Stimulated activated CD4-positive, alpha-beta T cell treated with anti-CD3 and anti-CD28 coated beads, Interleukin-2, amount 100 ng/mL, for 4 hours (primary cell): ENCODE data around the gene DCANP1.

Source experiments
- DNase-seq: peaks from one replicate; pipeline ENCODE4 v3.0.0-alpha.2; 2020; ENCODE audit warnings: low read depth

Gene DCANP1

DNA sequence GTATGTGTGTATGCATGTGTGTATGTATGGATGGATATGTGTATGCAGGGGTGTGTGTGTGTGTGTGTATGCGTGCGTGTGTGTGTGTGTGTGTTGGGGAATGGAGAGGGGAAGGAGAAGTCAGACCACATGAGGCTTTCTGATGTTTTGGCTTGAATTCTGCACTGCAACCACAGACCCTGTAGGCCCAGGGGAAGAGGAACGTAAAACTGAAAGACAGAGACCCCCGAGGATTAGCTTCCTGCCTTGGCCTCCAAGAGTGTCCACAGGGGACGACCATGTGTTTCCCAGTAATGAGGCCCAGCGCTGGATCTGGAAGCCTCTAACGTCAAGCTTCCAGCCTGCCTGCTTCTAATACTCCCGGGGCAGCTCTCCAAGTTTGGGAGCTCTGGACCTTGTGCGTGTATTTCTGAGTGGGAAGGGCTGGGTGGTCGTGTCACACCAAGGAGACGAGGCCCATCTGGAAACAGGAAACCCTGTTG, 5.8 kb downstream of the DCANP1 start:
- DNase-seq, result no peak

DNA sequence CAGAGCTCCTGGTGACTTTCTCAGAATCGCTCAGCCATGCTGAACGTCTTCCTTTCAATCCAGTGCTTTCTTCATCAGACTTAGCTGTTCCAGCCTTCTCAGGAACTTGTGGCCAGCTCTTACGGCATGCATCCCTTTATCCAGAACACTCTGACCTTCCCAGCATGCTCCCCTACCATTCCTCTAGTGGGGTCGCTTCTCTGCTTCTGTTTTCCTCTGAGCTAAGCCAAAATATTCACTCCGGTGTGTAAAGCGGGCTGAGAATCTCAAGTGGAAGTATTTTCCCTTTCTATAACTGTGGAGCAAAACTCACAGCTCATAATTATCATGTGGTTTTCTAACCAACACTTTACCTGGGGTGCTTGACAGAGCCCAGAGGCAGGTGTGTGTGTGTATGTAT, 6.2 kb downstream of the DCANP1 start:
- no peak for DNase-seq

DNA sequence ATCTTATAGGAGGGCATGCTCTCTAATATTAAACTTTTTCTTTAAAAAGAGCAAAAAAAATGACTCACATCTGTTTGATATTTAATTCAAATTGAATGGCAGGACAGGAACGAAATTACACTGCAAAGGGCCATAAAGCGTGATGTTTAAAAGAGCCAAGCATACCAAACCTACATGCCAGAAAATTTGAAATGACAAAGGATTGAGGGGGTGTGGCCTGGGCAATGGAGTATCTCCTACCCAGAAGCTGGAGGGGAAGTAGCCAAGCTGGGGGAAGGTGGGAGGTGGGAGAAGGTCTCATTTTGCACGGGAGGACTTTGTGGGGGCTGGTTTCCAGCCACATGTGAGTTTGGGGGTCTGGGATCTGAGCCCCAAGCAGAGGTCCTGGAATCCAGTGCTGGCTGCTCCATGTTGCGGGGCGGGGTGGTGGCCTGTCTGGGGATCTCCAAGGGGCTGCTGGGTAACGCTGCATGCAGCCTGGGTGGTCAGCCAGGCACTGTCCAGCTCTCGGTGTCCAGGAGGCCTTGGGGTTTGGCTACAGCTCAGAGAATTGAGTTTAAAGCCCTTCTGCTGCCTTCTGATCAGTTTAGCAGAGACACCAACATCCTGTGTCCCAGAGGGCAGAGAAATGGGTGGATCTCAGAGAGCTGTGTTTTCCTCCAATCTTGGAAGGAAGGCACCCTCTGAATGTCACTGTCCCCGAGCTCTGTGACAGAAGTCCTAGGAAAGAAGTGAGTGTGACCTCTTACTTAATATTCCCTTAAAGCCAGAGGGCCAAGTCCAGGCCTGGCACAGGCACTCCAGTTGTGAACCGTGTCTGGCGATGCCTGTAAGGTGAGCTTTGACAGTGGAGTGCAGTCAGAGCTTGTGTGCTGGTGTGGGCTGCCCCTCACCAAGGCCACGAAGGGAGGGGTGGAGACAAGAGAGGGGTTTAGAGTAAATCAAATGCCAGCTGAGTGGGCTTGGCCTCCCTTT, 7.6 kb downstream of the DCANP1 start:
- DNase-seq, result no peak

DNA sequence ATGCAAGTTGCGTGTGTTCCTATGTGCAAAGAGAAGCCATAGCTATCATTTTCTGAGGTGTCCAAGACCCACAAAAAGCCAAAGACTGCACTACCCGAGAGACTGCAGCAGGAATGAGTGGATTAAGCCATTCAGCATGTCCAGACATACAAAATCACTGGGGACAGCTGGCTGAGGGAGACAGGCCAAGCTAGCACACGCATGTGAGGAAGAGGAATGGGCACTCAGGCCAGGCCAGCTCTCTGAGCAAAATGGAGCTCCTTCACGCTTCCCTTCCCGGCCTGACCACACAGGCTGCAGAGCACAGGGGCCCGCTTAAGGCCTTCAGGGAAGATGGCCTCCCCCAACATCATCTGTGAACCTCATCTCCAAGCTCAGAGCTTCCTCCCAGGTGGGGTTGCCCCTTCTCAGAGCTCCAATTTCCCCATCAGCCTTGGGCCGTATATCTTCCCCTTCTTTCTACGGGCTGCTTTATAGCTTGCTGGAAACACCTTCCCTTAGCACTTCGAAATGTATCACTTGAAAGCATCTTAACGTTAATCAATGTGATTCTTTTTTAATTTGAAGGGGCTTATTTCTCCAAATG, 8.4 kb downstream of the DCANP1 start:
- DNase-seq, result no peak

DNA sequence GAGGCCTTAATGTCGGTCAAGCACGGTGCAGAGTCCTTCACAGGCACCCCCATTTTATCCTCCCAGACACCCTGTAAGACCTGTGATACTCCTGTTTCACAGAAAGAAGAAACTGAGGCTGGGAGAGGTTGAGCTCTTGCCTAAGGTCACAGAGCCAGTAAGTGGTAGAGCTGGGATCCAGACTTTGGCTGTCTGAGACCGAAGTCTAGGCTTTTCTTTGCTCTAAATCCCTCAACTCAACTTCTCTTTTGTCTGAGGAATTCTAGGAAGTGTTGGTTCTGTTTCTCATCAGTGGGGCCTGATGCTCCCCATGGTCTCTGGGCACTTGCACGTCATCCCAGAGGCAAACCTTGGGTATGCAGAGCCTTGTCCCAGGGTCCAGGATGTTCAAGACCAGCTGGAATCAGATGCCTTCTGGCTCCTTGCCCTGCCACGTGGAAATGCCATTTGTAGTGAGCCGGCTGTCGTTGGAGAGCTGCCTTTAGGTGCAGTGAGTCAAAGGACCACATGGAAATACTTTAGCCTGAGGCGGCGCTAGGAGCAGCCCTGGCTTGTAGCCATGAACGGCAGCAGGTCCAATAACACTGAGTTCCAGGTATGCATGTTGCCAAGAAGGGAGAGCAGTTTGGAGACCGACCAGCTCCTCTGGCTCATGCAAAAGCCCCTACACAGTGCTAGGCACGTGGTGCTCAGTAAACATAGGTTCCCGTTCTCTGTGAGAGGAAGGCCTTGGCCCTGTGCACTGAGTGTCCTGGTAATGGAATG, 9.2 kb downstream of the DCANP1 start:
- no peak for DNase-seq

DNA sequence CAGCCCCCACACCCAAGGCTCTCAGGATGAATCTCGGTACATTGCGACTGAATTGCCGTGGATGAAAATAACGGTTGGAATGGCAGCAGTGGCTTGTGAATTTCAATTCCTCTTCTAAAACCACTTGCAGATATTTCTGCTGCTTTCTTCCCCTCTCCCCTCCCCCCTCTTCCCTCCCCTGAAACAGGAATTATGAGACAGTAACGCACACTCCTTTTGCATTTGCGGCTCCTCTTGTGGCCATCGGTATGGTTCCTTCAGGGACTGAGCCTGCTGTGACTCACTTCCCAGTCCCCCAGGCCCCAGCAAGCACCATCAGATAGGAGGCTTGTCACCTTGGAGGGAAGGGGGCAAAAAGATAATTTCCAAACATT, 9.7 kb downstream of the DCANP1 start:
- DNase-seq, result no peak

DNA sequence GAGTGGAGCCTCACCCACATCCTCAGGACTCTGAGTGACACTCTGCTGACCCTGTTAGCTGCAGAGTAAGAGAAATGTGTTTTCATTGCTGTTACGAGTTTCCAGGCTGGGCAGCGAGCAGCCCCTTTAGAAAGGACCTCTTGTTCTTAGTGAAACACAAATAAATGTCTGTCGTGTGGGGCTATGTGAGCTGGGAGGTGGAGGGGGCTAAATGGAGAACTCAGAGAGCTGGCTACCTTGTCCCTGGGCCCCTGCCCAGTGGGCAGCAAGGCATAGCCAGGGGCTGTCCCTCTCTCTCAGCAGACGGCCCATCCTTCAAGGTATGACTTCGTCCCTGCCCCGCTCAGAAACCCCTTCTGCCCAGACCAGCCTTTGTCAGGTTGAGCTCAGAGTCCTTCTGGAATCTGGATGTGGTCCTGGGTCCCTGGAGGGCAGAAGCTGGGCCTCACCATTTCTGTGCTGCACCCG, 10.2 kb downstream of the DCANP1 start:
- no peak for DNase-seq

DNA sequence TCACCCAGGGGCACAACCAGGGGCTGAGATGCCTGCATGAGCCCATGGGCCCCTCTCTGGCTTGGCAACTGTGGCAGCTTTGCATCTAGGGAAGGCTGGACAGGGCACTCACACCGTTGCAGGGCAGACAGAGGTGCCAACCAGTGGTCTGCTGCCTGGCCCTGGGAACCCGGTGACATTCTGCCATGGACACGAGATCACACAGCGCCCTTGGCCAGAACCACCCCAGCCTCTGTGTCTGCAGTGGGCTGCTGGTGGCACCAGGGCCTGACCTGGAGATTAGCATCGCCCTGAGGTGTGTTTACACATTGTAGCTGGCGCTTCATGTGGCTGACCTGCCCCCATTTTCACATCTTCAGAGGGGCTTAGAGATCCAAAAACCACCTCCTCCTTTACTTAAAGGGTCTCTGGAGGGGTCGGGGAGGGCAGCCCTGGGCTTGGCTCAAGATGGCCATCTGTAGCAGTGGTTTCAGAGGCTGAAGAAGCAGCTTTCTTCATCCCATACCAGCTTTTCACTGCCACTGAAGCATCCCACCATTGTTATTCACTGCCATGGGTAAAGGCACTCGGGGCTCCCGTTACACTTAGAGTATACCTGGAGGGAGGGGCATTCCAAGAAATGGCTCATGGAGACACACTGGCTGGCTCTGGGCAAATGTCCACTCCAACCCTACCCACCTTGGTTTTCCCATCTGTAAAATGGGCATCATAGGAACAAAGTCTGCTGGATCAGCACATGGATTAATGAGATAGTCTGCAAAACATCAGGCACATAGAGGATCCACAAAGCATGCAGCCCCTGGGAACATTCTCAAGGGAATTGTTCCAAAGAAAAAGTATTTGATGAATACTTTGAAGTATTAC, 11.4 kb downstream of the DCANP1 start:
- DNase-seq, result no peak

DNA sequence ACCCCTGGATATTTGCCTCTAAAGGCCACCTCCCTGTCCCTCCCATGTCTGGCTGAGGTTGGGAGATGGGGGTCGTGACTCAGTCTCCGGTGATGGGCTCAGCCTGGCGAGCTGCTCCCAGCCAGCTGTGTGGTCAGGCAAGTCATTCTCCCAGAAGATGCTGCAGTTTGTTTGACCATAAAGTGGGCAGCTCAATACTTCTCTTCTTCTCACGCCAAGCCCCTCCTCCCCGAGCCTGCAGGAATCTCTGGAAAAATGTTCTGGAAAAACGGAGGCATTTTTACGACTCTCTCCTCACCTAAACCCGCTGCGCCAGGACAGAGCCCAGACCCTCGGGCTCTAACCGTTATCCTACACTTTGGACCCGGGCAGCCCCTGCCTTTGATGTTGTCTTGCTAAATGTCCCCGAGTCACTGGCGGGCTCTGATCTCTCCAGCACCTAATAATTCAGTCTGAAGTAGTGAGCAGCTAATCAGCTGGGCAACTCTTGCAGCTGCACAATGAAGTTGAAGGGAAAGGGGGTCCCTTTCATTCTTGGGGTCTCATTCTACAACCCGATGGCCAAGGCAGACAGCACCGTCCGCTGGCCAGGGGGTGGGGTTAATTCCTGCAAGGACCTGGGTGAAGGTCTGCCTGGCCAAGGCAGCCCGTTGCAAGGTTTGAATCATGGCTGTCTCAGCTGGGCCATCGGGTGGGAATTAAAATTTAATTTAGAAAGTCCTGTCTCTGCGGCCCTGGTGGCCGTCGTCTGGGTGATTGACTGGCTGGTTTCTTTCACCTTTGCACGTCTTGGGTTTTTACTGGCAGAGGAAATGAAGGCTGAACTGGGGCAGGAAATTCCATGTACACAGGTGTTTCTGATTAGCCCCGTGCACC, 12.3 kb downstream of the DCANP1 start:
- no peak for DNase-seq

DNA sequence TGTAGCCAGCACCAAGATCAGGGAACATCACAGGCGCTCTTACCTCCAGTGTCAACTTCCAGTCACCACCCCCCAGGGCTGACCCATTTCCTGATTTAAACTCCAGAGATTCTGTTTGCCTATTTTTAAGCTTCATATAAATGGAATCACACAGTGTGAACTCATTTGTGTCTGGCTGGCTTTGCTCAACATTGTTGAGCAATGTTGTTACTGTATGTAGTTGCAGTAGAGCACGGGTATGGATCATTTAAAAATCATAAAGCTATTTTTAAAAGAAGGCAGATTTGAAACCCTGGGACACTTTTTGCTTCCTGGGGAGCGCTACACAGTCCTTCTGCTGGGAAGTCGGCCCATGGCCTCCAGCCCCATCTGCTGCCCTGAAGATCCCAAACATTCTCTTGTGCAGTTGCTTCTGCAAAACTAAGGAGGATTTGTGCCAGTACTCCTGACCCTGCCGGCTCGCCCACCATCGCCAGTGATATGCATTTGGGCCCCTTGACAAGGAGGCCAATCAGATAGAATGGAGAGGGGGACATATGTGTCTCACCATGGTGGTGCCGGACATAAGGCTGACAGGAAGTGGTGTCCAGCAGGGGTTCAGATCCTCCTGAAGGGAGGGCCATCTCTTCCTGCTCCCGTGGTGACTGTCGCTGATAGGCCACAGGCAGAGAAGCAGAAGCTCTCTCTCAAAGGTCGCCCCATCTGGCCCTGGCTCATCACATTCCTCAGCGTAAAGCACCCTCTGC, 13.3 kb downstream of the DCANP1 start:
- DNase-seq, result no peak

DNA sequence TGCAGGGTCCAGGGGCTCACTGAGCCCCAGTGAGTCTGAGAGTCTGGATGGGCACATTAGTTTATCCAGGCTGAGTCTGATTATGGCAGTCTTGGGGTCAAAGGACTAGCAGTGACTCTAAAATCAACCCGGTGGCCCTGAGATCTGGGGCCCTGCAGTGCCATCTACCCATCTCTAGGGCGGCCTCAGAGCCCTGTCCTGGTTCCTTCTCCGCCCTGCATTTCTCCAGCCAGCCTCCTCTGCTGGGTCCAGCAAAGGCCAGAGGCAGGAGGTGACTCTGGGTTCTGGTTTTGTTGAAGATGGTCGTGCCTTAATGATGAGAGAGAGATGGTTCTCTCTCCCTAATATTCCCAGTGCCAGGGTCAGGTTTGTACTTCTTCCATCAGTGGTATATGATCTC, 15.0 kb downstream of the DCANP1 start:
- DNase-seq, result no peak

DNA sequence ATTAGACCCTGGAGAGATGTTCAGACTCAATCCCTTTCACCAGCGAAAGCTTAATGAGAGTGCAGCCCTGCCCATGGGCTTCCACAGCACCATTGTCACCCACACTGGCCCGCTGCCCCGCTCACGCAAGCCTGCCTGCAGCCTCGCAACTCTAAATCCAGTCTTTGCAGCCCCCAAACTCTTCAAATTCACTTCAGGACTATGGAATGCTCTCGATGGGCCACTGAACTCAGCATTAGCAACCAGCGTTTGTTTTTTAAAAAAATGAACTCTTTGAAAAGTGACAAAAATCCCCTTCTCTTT, 17.1 kb downstream of the DCANP1 start:
- DNase-seq, result no peak

DNA sequence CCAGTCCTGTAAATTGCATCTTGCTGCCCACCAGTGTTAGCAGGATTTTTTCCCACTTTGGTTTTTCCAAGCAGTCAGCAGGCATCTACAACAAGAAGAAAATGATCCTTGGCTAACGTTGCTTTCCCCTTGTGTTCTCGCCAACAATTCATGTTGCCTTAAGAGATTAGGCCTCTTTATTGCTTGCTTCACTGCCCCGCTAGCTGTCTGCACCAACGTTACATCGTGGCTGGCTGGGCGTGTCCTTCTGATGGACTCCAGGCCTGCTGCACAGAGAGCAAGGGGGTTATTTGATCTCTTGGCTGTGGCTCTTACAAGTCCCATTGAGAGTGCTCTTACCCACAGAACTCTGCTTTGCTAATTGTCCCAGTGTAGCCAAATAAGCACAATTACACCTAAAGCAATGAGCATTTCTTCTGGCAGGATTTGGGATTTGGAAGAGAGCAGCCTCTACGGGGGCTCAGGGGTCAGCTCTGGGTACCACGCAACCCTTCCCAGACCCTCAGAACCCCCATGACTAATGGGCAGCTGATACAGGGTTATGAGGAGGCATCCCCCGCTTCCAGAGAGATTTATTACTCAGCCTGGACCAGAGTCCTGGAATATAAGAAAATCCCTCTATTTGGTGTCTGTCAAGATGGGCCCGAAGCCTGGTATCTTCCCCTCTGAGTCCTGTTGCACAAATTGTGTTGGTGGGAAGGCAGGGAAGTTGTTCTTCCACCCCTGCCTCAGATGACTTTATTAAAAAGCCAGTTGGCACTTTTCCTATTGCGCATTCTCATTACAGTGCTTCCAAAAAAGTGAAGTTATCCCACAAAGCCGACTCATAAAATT, 17.6 kb downstream of the DCANP1 start:
- no peak for DNase-seq

DNA sequence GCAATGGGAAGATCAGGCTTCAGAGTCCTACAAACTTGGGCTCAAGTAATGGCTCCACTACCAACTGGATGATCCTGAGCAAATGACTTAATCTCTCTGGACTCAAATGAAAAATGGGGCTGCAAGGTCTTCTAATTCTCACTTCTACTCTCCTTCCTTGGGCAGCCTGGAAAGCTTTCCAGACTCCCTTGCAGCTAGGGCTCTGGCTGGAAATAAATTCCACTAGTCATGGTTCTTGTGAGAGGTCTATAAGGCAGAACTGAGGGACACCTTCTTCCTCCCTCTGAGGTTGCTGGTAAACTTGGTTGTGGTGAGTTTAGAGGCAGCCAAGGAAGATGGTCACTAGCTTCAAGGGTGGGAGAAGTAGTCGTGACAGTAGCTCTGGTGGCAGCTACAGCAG, 18.6 kb downstream of the DCANP1 start:
- DNase-seq, result no peak

DNA sequence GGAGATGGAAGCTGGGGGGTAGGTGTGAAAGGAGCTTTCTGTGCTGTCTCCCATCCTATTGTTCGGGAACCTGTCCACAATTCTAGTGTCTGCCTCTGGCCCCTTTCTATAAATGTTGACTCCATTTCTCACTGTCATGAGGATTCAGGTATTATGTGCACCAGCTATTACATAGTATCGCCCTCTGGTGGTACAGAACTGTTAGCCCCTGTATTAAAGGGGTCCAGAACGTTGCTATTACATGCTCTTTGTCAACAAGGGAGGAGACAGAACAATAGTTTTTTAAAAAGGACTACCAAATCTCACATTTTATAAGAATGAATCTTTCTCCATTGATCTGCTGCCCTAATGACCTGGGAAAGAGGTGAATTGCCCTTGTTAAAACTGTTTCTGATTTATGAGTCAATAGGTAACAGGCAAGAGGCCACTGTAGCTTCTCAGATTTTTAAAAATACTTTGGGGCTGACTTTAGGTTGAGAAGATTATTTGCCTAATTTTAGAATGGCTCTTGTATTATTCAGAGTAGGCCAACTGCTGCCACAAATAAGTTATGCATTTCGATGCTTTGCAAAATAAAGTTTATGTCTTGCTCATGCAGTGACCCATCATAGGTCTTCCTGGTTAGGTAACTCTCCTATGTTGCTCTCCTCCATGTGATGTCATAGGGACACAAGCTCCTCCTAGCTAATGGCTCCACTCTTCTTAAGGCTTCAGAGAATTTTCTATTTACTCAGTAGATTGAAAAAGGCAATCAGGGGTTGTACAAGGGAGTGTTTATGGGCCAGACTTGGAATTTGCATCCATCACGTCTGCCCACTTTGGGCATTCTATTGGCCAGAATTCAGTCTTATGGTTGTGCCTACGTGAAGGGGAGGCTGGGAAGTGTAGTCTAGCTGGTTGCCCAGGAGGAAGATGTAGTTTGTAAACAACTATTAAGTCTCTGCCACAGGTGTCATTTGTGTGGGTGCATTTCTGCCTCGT, 20.8 kb downstream of the DCANP1 start:
- peak; percentile 11 for DNase-seq

DNA sequence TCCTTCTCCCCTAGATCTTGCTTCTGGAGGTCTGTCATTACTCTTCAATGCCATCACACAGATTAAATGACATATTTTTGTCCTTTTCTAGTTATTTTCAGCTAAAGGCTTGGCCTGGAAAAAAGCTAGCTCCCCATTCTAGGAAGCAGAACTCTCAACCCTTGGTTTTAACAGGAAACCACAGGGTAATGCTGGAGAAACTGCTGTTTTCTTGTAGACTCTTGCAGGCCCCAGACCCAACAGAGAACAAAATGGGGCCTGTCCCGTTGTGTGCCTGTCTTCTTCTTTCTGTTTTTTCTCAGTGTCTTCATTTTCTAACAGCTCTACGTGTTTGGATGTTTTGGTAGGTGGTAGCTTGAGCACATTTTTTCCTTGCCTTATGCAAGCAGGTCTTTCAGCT, 21.5 kb downstream of the DCANP1 start:
- no peak for DNase-seq

DNA sequence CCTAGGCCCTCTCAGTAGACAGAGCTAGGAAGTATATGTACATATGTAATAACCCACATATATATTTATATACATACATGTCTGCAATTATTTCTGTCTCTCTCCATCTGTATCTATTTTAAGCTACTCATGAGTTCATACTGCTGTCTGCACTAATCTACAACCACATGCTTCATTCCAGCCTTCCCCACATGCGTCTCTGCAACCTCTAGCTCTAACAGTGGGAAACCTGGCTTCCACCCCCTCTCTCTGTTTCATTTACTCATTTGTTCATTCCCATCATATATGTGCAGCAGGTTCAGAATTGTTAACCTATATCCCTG, 23.3 kb downstream of the DCANP1 start:
- DNase-seq, result no peak
